MCF 10A (cell line): ENCODE results near the gene NCEH1. TPM values are rescaled to one million over a fixed set of nuclear protein-coding genes. Genes with fewer than 3 reads are reported as not detected.
A peak's percentile ranks its signal among the peaks of the same experiment; 100 is the strongest.

Source experiments
- BruUV-seq: library from RNA; stranded (reverse); fragments of 400-500 nt; replicated peaks from 2 replicates; lab custom pipeline; 2021; lab: Mats Ljungman, UMichigan
- CTCF ChIA-PET: fragments of 300-600 bp; sonication (Branson Sonifier 250); formaldehyde crosslinking; extraction: SDS; loops from one replicate; lab custom pipeline; 2021; ENCODE audit warnings: antibody characterized with exemption, inconsistent platforms; lab: Yijun Ruan, JAX
- POLR2A ChIA-PET: fragments of 300-600, 350-650 bp; sonication (Branson Sonifier 250); formaldehyde crosslinking; extraction: SDS; loops from one replicate; lab custom pipeline; 2020; ENCODE audit warnings: antibody characterized with exemption, inconsistent platforms; lab: Yijun Ruan, JAX
- DNase-seq: peaks from one replicate; pipeline ENCODE4 v3.0.0-alpha.2; 2018; ENCODE audit not compliant: unreplicated experiment
- H3K27ac Mint-ChIP-seq: one replicate; pipeline ENCODE4 v1.8.0; 2022; ENCODE audit warnings: mild to moderate bottlenecking, low read depth, mixed read lengths; ENCODE audit not compliant: unreplicated experiment
- H3K27me3 Mint-ChIP-seq: one replicate; pipeline ENCODE4 v1.8.0; 2022; ENCODE audit warnings: mixed read lengths; ENCODE audit not compliant: insufficient read depth, unreplicated experiment
- H3K36me3 Mint-ChIP-seq: one replicate; pipeline ENCODE4 v1.8.0; 2022; ENCODE audit warnings: mild to moderate bottlenecking, moderate library complexity, mixed read lengths; ENCODE audit not compliant: insufficient read depth, unreplicated experiment
- H3K4me1 Mint-ChIP-seq: one replicate; pipeline ENCODE4 v1.8.0; 2022; ENCODE audit warnings: mixed read lengths; ENCODE audit not compliant: insufficient read depth, unreplicated experiment
- H3K4me3 Mint-ChIP-seq: one replicate; pipeline ENCODE4 v1.8.0; 2022; ENCODE audit warnings: mild to moderate bottlenecking, moderate library complexity, mixed read lengths; ENCODE audit not compliant: unreplicated experiment
- H3K9me3 Mint-ChIP-seq: one replicate; pipeline ENCODE4 v1.8.0; 2022; ENCODE audit warnings: mixed read lengths; ENCODE audit not compliant: unreplicated experiment
- intact Hi-C: fragments of 100-400 bp; cut with micrococcal nuclease; formaldehyde crosslinking; loops from 2 replicates; pipeline ENCODE4 v1.14.1; 2022
- total RNA-seq: library from RNA; stranded (reverse); gene quantifications from 2 replicates; pipeline ENCODE4 v1.2.3, GENCODE V29; 2022
- TF ChIP-seq, protein P1 (sequence below): fragments of 200-600 bp; IDR thresholded peaks from one replicate; pipeline ENCODE4 v1.8.0; 2022; ENCODE audit warnings: antibody characterized with exemption, mild to moderate bottlenecking; ENCODE audit not compliant: unreplicated experiment

The NCEH1 gene
- total RNA-seq, 1 experiment from 2014 or later = 28.8 TPM

DNA sequence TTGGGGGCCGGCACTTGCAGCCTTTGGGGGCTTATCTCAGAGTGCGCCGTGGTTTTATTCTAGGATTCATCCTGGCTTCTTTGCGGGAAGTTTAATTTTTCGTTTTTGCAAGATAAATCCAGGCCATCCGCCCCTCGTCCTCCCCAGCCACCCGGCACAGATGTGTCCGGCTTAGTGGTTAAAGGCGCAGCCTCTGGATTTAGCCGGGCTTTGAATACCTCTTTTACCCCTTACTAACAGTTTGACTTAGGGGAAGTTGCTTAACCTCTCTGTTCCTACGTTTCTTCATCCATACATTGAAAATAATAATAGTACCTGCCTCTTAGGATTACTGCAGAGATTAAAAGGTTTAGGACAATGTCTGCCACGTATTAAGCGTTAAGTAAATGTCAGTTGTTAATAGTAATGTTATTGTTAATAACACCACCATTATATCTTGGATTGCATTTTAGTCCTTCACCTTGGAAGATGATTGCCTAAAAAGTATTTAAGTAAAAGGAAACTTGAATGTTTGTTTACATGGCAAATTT is 40.4 kb upstream of the NCEH1 start:
- Mint-ChIP-seq H3K27me3 (no peaks in the 10 kb centered on the region), H3K9me3 (no peaks in the 10 kb centered on the region), H3K4me1 (peaks cover 47% of the 10 kb centered on the region), H3K36me3 (peaks cover 7% of the 10 kb centered on the region), H3K4me3 (peak overlapping the region; percentile 78), H3K27ac (peak overlapping the region; percentile 89)
- TF ChIP-seq, protein P1, sequence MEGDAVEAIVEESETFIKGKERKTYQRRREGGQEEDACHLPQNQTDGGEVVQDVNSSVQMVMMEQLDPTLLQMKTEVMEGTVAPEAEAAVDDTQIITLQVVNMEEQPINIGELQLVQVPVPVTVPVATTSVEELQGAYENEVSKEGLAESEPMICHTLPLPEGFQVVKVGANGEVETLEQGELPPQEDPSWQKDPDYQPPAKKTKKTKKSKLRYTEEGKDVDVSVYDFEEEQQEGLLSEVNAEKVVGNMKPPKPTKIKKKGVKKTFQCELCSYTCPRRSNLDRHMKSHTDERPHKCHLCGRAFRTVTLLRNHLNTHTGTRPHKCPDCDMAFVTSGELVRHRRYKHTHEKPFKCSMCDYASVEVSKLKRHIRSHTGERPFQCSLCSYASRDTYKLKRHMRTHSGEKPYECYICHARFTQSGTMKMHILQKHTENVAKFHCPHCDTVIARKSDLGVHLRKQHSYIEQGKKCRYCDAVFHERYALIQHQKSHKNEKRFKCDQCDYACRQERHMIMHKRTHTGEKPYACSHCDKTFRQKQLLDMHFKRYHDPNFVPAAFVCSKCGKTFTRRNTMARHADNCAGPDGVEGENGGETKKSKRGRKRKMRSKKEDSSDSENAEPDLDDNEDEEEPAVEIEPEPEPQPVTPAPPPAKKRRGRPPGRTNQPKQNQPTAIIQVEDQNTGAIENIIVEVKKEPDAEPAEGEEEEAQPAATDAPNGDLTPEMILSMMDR = no peak
- DNase-seq = peak; percentile 40
- ChIA-PET CTCF (interaction anchor here (0.6 to 6.5 kb wide), 11 partner anchors 20 to 424 kb away, joined by 3 to 77 read pairs (median 3); partner anchors contain the start of gene NCEH1), POLR2A (interaction anchor here (0.7 to 6.4 kb wide), 16 partner anchors 10 to 375 kb away, joined by 3 to 89 read pairs (median 7); partner anchors contain the start of gene NCEH1)
- TSS peak; percentile 41 for BruUV-seq
- intact Hi-C loops = no loop called here

DNA sequence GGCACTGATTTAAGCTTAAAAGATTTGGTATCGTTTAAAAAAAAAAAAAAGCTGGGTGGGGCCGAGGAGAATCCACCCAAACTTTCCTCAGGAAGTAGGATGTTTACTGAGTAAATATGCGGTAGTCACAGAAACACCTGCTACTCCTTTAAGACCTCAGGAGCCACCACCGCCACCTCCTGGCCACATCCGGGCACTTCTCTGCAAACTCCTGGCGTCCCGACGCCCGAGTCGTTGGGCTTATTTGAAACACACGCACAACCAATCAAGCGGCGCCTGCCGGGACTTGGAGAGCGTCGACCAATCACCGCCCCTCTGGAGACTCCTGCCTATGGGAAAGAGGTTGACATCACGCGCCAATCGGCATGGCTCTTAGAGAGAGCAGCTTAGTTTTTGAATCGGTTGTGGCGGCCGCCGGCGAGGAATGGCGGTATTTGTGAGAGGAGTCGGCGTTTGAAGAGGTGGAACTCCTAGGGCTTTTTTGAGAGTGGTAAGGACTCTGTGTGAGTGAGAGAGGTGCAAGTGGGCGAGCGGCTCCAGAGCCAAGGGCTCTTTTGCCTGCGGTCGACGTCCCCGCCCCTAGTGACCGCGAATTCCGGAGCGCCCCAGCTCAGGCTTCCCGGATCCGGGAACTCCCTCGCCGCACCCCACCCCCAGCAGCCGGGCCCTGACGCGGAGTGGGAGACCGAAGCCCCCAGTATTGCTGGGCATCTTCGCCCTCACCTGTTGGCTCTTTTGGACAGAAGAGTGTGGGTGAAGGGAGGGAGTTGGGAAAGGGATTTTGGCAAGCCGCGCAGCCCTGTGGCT is 39.7 kb upstream of the NCEH1 start, which contains the start of gene ECT2:
TSS of gene ECT2 (plus strand) at position 359 of the 807 bp plus-strand sequence. CDS start 3,805 bp downstream, outside the sequence.
- no peaks in the 10 kb centered on the region for H3K27me3 Mint-ChIP-seq
- H3K4me1 Mint-ChIP-seq = peaks cover 49% of the 10 kb centered on the region
- peaks cover under 1% of the 10 kb centered on the region for H3K36me3 Mint-ChIP-seq
- no TSS peak for BruUV-seq
- POLR2A ChIA-PET = interaction anchor here (0.5 to 6.4 kb wide), 24 partner anchors 8 to 1541 kb away, joined by 3 to 89 read pairs (median 5); partner anchors contain the start of gene NCEH1
- no peaks in the 10 kb centered on the region for H3K9me3 Mint-ChIP-seq
- peak; percentile 100 for DNase-seq
- CTCF ChIA-PET = interaction anchor here (0.6 to 6.5 kb wide), 19 partner anchors 12 to 423 kb away, joined by 3 to 77 read pairs (median 4); partner anchors contain the start of gene NCEH1
- H3K27ac Mint-ChIP-seq = peak within 1 kb of the TSS; percentile 89
- TF ChIP-seq, protein P1 = peak; percentile 59
- intact Hi-C loops = loop anchor here (1.0 kb wide), 2 partner anchors 39 to 77 kb away; partner anchors contain the start of gene NCEH1
- peak within 1 kb of the TSS; percentile 78 for H3K4me3 Mint-ChIP-seq

DNA sequence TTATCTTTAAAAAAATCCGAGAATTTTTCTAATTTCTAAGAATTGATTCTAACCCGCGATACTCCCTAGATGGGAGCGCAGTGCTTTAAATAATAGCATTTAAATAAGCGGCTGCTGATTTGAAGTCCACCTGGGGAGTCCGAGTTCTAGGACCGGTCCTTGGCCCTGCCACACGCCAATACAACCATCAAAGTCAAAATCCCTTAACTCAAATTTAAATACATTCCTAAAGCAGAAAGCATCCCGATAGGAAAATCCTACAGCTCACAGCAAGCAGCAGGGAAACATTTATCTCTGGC is 39.2 kb upstream of the NCEH1 start:
- Mint-ChIP-seq H3K27ac (peak overlapping the region; percentile 89), H3K4me3 (peak overlapping the region; percentile 78), H3K9me3 (no peaks in the 10 kb centered on the region), H3K4me1 (peaks cover 45% of the 10 kb centered on the region), H3K36me3 (no peaks in the 10 kb centered on the region), H3K27me3 (no peaks in the 10 kb centered on the region)
- intact Hi-C loops = loop anchor here (1.0 kb wide), 2 partner anchors 39 to 77 kb away; partner anchors contain the start of gene NCEH1
- DNase-seq = no peak
- no TSS peak for BruUV-seq
- CTCF ChIA-PET = interaction anchor here (0.6 to 6.5 kb wide), 20 partner anchors 13 to 422 kb away, joined by 3 to 77 read pairs (median 4); partner anchors contain the start of gene NCEH1
- TF ChIP-seq, protein P1 = no peak
- POLR2A ChIA-PET = interaction anchor here (0.5 to 6.4 kb wide), 25 partner anchors 9 to 1541 kb away, joined by 3 to 89 read pairs (median 5); partner anchors contain the start of gene NCEH1
